Natural killer cell (primary cell): ENCODE results near the gene TECTA. TPM values are rescaled to one million over a fixed set of nuclear protein-coding genes. Genes with fewer than 3 reads are reported as not detected.

ENCODE experiments used
- ATAC-seq, 3 donors: fragments of 150-1000 bp in 2 of 3; fragments of 200-7000 bp in 1 of 3; cut with Tn5 transposase; 1 replicate in 1 of 3; 2 replicates in 2 of 3; pipeline ENCODE4 v1.10.0; 2021; ENCODE audit warnings: mild to moderate bottlenecking in 2 of 3, moderate library complexity in 2 of 3
- DNase-seq, 2 donors: peaks; one replicate each; pipeline versions ENCODE4 v3.0.0 to v3.0.0-alpha.2; 2013 to 2021; ENCODE audit warnings: mixed read lengths in 1 of 2
- H3K27ac ChIP-seq: one replicate; pipeline ENCODE4 v1.5.1; 2013; ENCODE audit warnings: mild to moderate bottlenecking, low read length
- H3K27me3 ChIP-seq: one replicate; pipeline ENCODE4 v1.6.1; 2013; ENCODE audit warnings: low read length; ENCODE audit not compliant: control insufficient read depth, insufficient read depth
- H3K36me3 ChIP-seq: one replicate; pipeline ENCODE4 v1.6.1; 2013; ENCODE audit warnings: low read length; ENCODE audit not compliant: control insufficient read depth, insufficient read depth
- H3K4me1 ChIP-seq: one replicate; pipeline ENCODE4 v1.6.1; 2013; ENCODE audit warnings: low read length; ENCODE audit not compliant: control insufficient read depth, insufficient read depth
- H3K4me3 ChIP-seq: one replicate; pipeline ENCODE4 v1.5.1; 2013; ENCODE audit warnings: low read length
- H3K9me3 ChIP-seq: one replicate; pipeline ENCODE4 v1.6.1; 2013; ENCODE audit warnings: low read length; ENCODE audit not compliant: control insufficient read depth, insufficient read depth
- H3K27ac Mint-ChIP-seq, 2 donors: one replicate each; pipeline ENCODE4 v1.8.0; 2022; ENCODE audit warnings: mild to moderate bottlenecking in 2 of 2, mixed read lengths in 2 of 2, moderate library complexity in 1 of 2
- H3K27me3 Mint-ChIP-seq, 2 donors: one replicate each; pipeline ENCODE4 v1.8.0; 2022; ENCODE audit warnings: low read depth in 2 of 2, mixed read lengths in 2 of 2
- H3K36me3 Mint-ChIP-seq: one replicate; pipeline ENCODE4 v1.8.0; 2022; ENCODE audit warnings: mixed read lengths
- H3K4me1 Mint-ChIP-seq, 2 donors: one replicate each; pipeline ENCODE4 v1.8.0; 2022; ENCODE audit warnings: mixed read lengths in 2 of 2
- H3K4me3 Mint-ChIP-seq: one replicate; pipeline ENCODE4 v1.8.0; 2022; ENCODE audit warnings: mild to moderate bottlenecking, moderate library complexity, mixed read lengths
- H3K9me3 Mint-ChIP-seq, 2 donors: one replicate each; pipeline ENCODE4 v1.8.0; 2022; ENCODE audit warnings: mixed read lengths in 2 of 2
- CTCF ChIP-seq: fragments of 200-600 bp; IDR thresholded peaks from one replicate; pipeline ENCODE4 v1.8.0; 2022; ENCODE audit warnings: antibody characterized with exemption
- WGBS: methylation state at CpG from one replicate; pipeline ENCODE4 v1.1.7; 2013; ENCODE audit warnings: missing lambda C conversion rate; ENCODE audit not compliant: insufficient coverage; 5-methylcytosine and 5-hydroxymethylcytosine counted together
- intact Hi-C: fragments of 100-400 bp; cut with micrococcal nuclease; formaldehyde crosslinking; loops from one replicate; pipeline ENCODE4 v1.14.2; 2022
- total RNA-seq, 4 donors: library from RNA; stranded (reverse); fragments of 120-200 nt in 1 of 4; gene quantifications; one replicate each; pipeline versions ENCODE4 v1.2.3 to v1.2.4, GENCODE V29; 2013 to 2022

Gene TECTA
- total RNA-seq, 3 donors from 2014 or later (not counting 1 experiment from before 2014, with no cell fraction given): 0.50 to 0.57 (median 0.56) TPM

- Histone ChIP-seq H3K27ac (no peak overlapping the region), H3K4me1 (no peaks in the 10 kb centered on the region), H3K36me3 (no peaks in the 10 kb centered on the region), H3K4me3 (no peak overlapping the region), H3K27me3 (no peaks in the 10 kb centered on the region), H3K9me3 (no peaks in the 10 kb centered on the region)
- H3K4me3 Mint-ChIP-seq: no peak overlapping the region
- peaks cover 2 to 16% of the 10 kb centered on the region in 2 donors for H3K27me3 Mint-ChIP-seq
- no peaks in the 10 kb centered on the region for H3K9me3 Mint-ChIP-seq
- H3K4me1 Mint-ChIP-seq: no peaks in the 10 kb centered on the region
- intact Hi-C loops: no loop called here
- H3K36me3 Mint-ChIP-seq: no peaks in the 10 kb centered on the region
- DNase-seq (no peak), ATAC-seq (no peak)
- TF ChIP-seq CTCF: no peak
- H3K27ac Mint-ChIP-seq: no peak overlapping the region
- 93% methylated on average over 29 of the region's 29 CpGs for WGBS
These were observed 28.6 kb downstream of the TECTA start for GRCh38 chr11:121129362-121130340.

- Histone ChIP-seq H3K4me1 (no peaks in the 10 kb centered on the region), H3K36me3 (no peaks in the 10 kb centered on the region), H3K27me3 (no peaks in the 10 kb centered on the region), H3K27ac (no peak overlapping the region), H3K9me3 (no peaks in the 10 kb centered on the region), H3K4me3 (no peak overlapping the region)
- Mint-ChIP-seq H3K9me3 (no peaks in the 10 kb centered on the region), H3K36me3 (no peaks in the 10 kb centered on the region), H3K4me3 (no peak overlapping the region), H3K4me1 (no peaks in the 10 kb centered on the region), H3K27ac (no peak overlapping the region), H3K27me3 (peaks cover 2 to 16% of the 10 kb centered on the region in 2 donors)
- DNase-seq (no peak), ATAC-seq (no peak)
- TF ChIP-seq CTCF: no peak
- intact Hi-C loops: no loop called here
- WGBS: 90% methylated on average over 4 of the region's 6 CpGs
These were observed 30.6 kb downstream of the TECTA start for GRCh38 chr11:121131656-121132055.

- no peak overlapping the region for H3K27ac Mint-ChIP-seq
- 92% methylated on average over 11 of the region's 13 CpGs for WGBS
- intact Hi-C loops: no loop called here
These were observed 31.4 kb downstream of the TECTA start for GRCh38 chr11:121132211-121132976.

More at GRCh38 chr11:121132211-121132976, 31.4 kb downstream of the TECTA start:
- H3K4me3 ChIP-seq: no peak overlapping the region
- H3K4me1 ChIP-seq: no peaks in the 10 kb centered on the region
- H3K36me3 Mint-ChIP-seq: no peaks in the 10 kb centered on the region
- no peak overlapping the region for H3K4me3 Mint-ChIP-seq
- no peaks in the 10 kb centered on the region for H3K27me3 ChIP-seq
- no peaks in the 10 kb centered on the region for H3K4me1 Mint-ChIP-seq
- H3K36me3 ChIP-seq: no peaks in the 10 kb centered on the region
- no peak for TF ChIP-seq CTCF
- H3K9me3 ChIP-seq: no peaks in the 10 kb centered on the region
- H3K27ac ChIP-seq: no peak overlapping the region
- peaks cover 2 to 10% of the 10 kb centered on the region in 2 donors for H3K27me3 Mint-ChIP-seq
- H3K9me3 Mint-ChIP-seq: no peaks in the 10 kb centered on the region
- no peak for DNase-seq
- ATAC-seq: no peak
